ENCODE measurements around the gene UBE2G1.

- TF ChIP-seq CTCF (IDR thresholded peaks at IDR 0.05; ENCODE audit: low read depth, low read length) = no peak
- no peak for TF ChIP-seq EZH2phosphoT487 (IDR thresholded peaks at IDR 0.05; ENCODE audit: low read depth)
Observed at GRCh38 chr17:4326608-4327007, 39.9 kb downstream of the UBE2G1 start.

Measured in OCI-LY3 (cell line).